WTC11 (cell line): ENCODE data around the gene ADCY5. TPM values are rescaled to one million over a fixed set of nuclear protein-coding genes. Genes with fewer than 3 reads are reported as not detected.

Source experiments
- ATAC-seq: fragments of 200-7000 bp; cut with Tn5 transposase; 2 replicates; pipeline ENCODE4 v1.10.0; 2021; ENCODE audit warnings: mild to moderate bottlenecking, moderate library complexity
- CTCF ChIA-PET: fragments of 300-600 bp; sonication (Branson Sonifier 250); formaldehyde crosslinking; loops from one replicate; lab custom pipeline; 2021; ENCODE audit warnings: antibody characterized with exemption; lab: Charles Lee
- POLR2A ChIA-PET: fragments of 350-600 bp; sonication (Branson Sonifier 250); formaldehyde crosslinking; loops from one replicate; lab custom pipeline; 2021; ENCODE audit warnings: antibody characterized with exemption; lab: Charles Lee
- DNase-seq: peaks from one replicate; pipeline ENCODE4 v3.0.0; 2021; ENCODE audit warnings: low spot score
- H3K27ac Mint-ChIP-seq: 2 replicates; pipeline ENCODE4 v1.8.0; 2021; ENCODE audit warnings: mixed read lengths
- H3K27me3 Mint-ChIP-seq: 2 replicates; pipeline ENCODE4 v1.8.0; 2021; ENCODE audit warnings: low read depth, mild to moderate bottlenecking, moderate library complexity, mixed read lengths
- H3K36me3 Mint-ChIP-seq: 2 replicates; pipeline ENCODE4 v1.8.0; 2021; ENCODE audit warnings: mixed read lengths
- H3K4me1 Mint-ChIP-seq: 2 replicates; pipeline ENCODE4 v1.8.0; 2022; ENCODE audit warnings: mixed read lengths
- H3K4me3 Mint-ChIP-seq: 2 replicates; pipeline ENCODE4 v1.8.0; 2021; ENCODE audit warnings: mild to moderate bottlenecking, moderate library complexity, mixed read lengths
- H3K9me3 Mint-ChIP-seq: 2 replicates; pipeline ENCODE4 v1.8.0; 2021; ENCODE audit warnings: mixed read lengths
- AFF4 ChIP-seq: sonication (generic); formaldehyde crosslinking; IDR thresholded peaks from 2 replicates; pipeline ENCODE4 v1.8.1; 2023; ENCODE audit warnings: mild to moderate bottlenecking, missing genetic modification reagents, borderline replicate concordance
- ATF1 ChIP-seq: sonication (generic); formaldehyde crosslinking; IDR thresholded peaks from 2 replicates; pipeline ENCODE4 v1.8.1; 2023; ENCODE audit warnings: mild to moderate bottlenecking, moderate library complexity, missing genetic modification reagents
- ATF2 ChIP-seq: sonication (generic); formaldehyde crosslinking; IDR thresholded peaks from 2 replicates; pipeline ENCODE4 v1.8.1; 2022; ENCODE audit warnings: low read depth, missing genetic modification reagents, borderline replicate concordance
- ATF6 ChIP-seq: sonication (generic); formaldehyde crosslinking; IDR thresholded peaks from 2 replicates; pipeline ENCODE4 v1.8.1; 2023; ENCODE audit warnings: mild to moderate bottlenecking, missing genetic modification reagents
- CREB1 ChIP-seq: sonication (generic); formaldehyde crosslinking; IDR thresholded peaks from 2 replicates; pipeline ENCODE4 v1.8.0; 2023; ENCODE audit warnings: mild to moderate bottlenecking, missing genetic modification reagents
- CREM ChIP-seq: sonication (generic); formaldehyde crosslinking; IDR thresholded peaks from 2 replicates; pipeline ENCODE4 v1.8.1; 2022; ENCODE audit warnings: mild to moderate bottlenecking, missing genetic modification reagents, moderate library complexity
- ESRRA ChIP-seq: sonication (generic); formaldehyde crosslinking; IDR thresholded peaks from 2 replicates; pipeline ENCODE4 v1.8.1; 2022; ENCODE audit warnings: mild to moderate bottlenecking, missing genetic modification reagents, borderline replicate concordance
- ETV6 ChIP-seq: sonication (generic); formaldehyde crosslinking; IDR thresholded peaks from 2 replicates; pipeline ENCODE4 v1.8.1; 2022; ENCODE audit warnings: mild to moderate bottlenecking, missing genetic modification reagents
- GTF2I ChIP-seq: fragments of 250-450 bp; sonication (Bioruptor Pico); conservative IDR thresholded peaks from 2 replicates; pipeline ENCODE4 v1.4.0; 2021; ENCODE audit warnings: mild to moderate bottlenecking
- KAT7 ChIP-seq: sonication (generic); formaldehyde crosslinking; IDR thresholded peaks from 2 replicates; pipeline ENCODE4 v1.8.1; 2023; ENCODE audit warnings: missing genetic modification reagents, mild to moderate bottlenecking, borderline replicate concordance
- MYBL2 ChIP-seq: sonication (generic); formaldehyde crosslinking; IDR thresholded peaks from 2 replicates; pipeline ENCODE4 v1.8.1; 2023; ENCODE audit warnings: mild to moderate bottlenecking, moderate library complexity, missing genetic modification reagents
- NFE2L1 ChIP-seq: sonication (generic); formaldehyde crosslinking; IDR thresholded peaks from 2 replicates; pipeline ENCODE4 v1.8.1; 2023; ENCODE audit warnings: missing genetic modification reagents
- NFYB ChIP-seq: sonication (generic); formaldehyde crosslinking; conservative IDR thresholded peaks from 2 replicates; pipeline ENCODE4 v1.8.0; 2022; ENCODE audit warnings: low read depth, missing genetic modification reagents
- NR1H2 ChIP-seq: sonication (generic); formaldehyde crosslinking; IDR thresholded peaks from 2 replicates; pipeline ENCODE4 v1.9.0; 2021; ENCODE audit warnings: mild to moderate bottlenecking, moderate library complexity, missing genetic modification reagents
- OVOL2 ChIP-seq: fragments of 250-450 bp; sonication (Bioruptor Pico); IDR thresholded peaks from 2 replicates; pipeline ENCODE4 v1.9.0; 2021; ENCODE audit warnings: mild to moderate bottlenecking, borderline replicate concordance
- TEAD4 ChIP-seq: sonication (generic); formaldehyde crosslinking; IDR thresholded peaks from 2 replicates; pipeline ENCODE4 v1.8.0; 2022; ENCODE audit warnings: mild to moderate bottlenecking, missing genetic modification reagents
- USF2 ChIP-seq: sonication (generic); formaldehyde crosslinking; IDR thresholded peaks from 2 replicates; pipeline ENCODE4 v1.8.1; 2023; ENCODE audit warnings: mild to moderate bottlenecking, missing genetic modification reagents, moderate library complexity
- ZBTB43 ChIP-seq: sonication (generic); formaldehyde crosslinking; IDR thresholded peaks from 2 replicates; pipeline ENCODE4 v1.8.1; 2023; ENCODE audit warnings: mild to moderate bottlenecking, missing genetic modification reagents
- ZNF232 ChIP-seq: sonication (generic); formaldehyde crosslinking; IDR thresholded peaks from 2 replicates; pipeline ENCODE4 v1.8.0; 2022; ENCODE audit warnings: mild to moderate bottlenecking, missing genetic modification reagents
- ZNF263 ChIP-seq: sonication (generic); formaldehyde crosslinking; IDR thresholded peaks from 2 replicates; pipeline ENCODE4 v1.8.1; 2022; ENCODE audit warnings: low read depth, mild to moderate bottlenecking, moderate library complexity, missing genetic modification reagents
- total RNA-seq: library from RNA; stranded (reverse); gene quantifications from 3 replicates; pipeline ENCODE4 v1.2.3, GENCODE V29; 2021

The ADCY5 gene
- total RNA-seq, 1 experiment from 2014 or later = 23.5 TPM

GRCh38 chr3:123424321-123424998 lies 24.4 kb downstream of the ADCY5 start:
- no peak overlapping the region for H3K27ac Mint-ChIP-seq
- DNase-seq = no peak
- CTCF ChIA-PET = no interaction called here
- TF ChIP-seq USF2 (CRISPR knock-in tag) = no peak
- no peak for TF ChIP-seq ZNF263 (CRISPR knock-in tag)
- no peak for TF ChIP-seq NFE2L1 (CRISPR knock-in tag)
- TF ChIP-seq CREB1 (CRISPR knock-in tag) = no peak
- TF ChIP-seq ZNF232 (CRISPR knock-in tag) = no peak
- TF ChIP-seq OVOL2 (CRISPR knock-in tag) = no peak
- no peak for TF ChIP-seq CREM (CRISPR knock-in tag)
- TF ChIP-seq NR1H2 = no peak
- no peak for TF ChIP-seq ETV6 (CRISPR knock-in tag)
- no peak for TF ChIP-seq GTF2I
- no peak for TF ChIP-seq ATF1 (CRISPR knock-in tag)
- TF ChIP-seq AFF4 (CRISPR knock-in tag) = no peak
- TF ChIP-seq NFYB (CRISPR knock-in tag) = no peak
- no peak for TF ChIP-seq TEAD4 (CRISPR knock-in tag)
- TF ChIP-seq, all 79 proteins: peak for 0
- ATAC-seq = no peak
- POLR2A ChIA-PET = no interaction called here
- Mint-ChIP-seq H3K4me1 (no peaks in the 10 kb centered on the region; the same call in 1 of the 2 replicates), H3K27me3 (no peaks in the 10 kb centered on the region), H3K9me3 (no peaks in the 10 kb centered on the region), H3K36me3 (no peaks in the 10 kb centered on the region), H3K4me3 (no peak overlapping the region)

GRCh38 chr3:123423806-123424205 lies 25.1 kb downstream of the ADCY5 start:
- no peak for ATAC-seq
- Mint-ChIP-seq H3K27ac (no peak overlapping the region), H3K36me3 (no peaks in the 10 kb centered on the region), H3K27me3 (no peaks in the 10 kb centered on the region), H3K4me1 (peaks cover 2% of the 10 kb centered on the region; the same call in 1 of the 2 replicates), H3K4me3 (no peak overlapping the region)
- POLR2A ChIA-PET = no interaction called here
- CTCF ChIA-PET = interaction anchor here (2.5 kb wide), 1 partner anchor 12 kb away, joined by 26 read pairs; no protein-coding TSS in a partner anchor
- no peak for DNase-seq
- no peak for TF ChIP-seq ZBTB43 (CRISPR knock-in tag)
- TF ChIP-seq ESRRA (CRISPR knock-in tag) = no peak
- TF ChIP-seq ATF2 = no peak
- no peak for TF ChIP-seq MYBL2 (CRISPR knock-in tag)
- TF ChIP-seq NFE2L1 (CRISPR knock-in tag) = no peak
- no peak for TF ChIP-seq ATF6
- TF ChIP-seq KAT7 = no peak
- TF ChIP-seq, all 79 proteins: peak for 0
- no peaks in the 10 kb centered on the region for H3K9me3 Mint-ChIP-seq
